Neural cell (in vitro differentiated cells): ENCODE data around the gene PHF21B.

Experiments
- CTCF ChIP-seq: fragments of 450-650 bp; IDR thresholded peaks from 2 replicates; pipeline ENCODE4 v1.5.1; 2014; ENCODE audit warnings: antibody characterized with exemption, mild to moderate bottlenecking, moderate library complexity; ENCODE audit not compliant: poor library complexity, severe bottlenecking
- EP300 ChIP-seq: fragments of 450-650 bp; conservative IDR thresholded peaks from 2 replicates; pipeline ENCODE4 v1.6.1; 2014; ENCODE audit warnings: antibody characterized with exemption, mild to moderate bottlenecking, moderate library complexity; ENCODE audit not compliant: poor library complexity, severe bottlenecking
- EZH2 ChIP-seq: fragments of 200-600, 300-800 bp; shearing (Covaris generic), sonication (generic); IDR thresholded peaks from 2 replicates; pipeline ENCODE4 v1.6.1; 2014; ENCODE audit warnings: antibody characterized with exemption, low read length, borderline replicate concordance, mild to moderate bottlenecking; ENCODE audit not compliant: insufficient read depth, poor library complexity, severe bottlenecking
- POLR2AphosphoS5 ChIP-seq: IDR thresholded peaks from 2 replicates; pipeline ENCODE4 v1.6.1; 2012
- RAD21 ChIP-seq: fragments of 450-650 bp; conservative IDR thresholded peaks from 2 replicates; pipeline ENCODE4 v1.6.1; 2014; ENCODE audit warnings: antibody characterized with exemption, mild to moderate bottlenecking, moderate library complexity
- REST ChIP-seq: IDR thresholded peaks from 2 replicates; pipeline ENCODE4 v1.6.1; 2012; ENCODE audit warnings: borderline replicate concordance
- TAF1 ChIP-seq: IDR thresholded peaks from 2 replicates; pipeline ENCODE4 v1.6.1; 2012; ENCODE audit warnings: low read depth

GRCh38 chr22:45029501-45029900 is 19.7 kb upstream of the PHF21B start:
- TF ChIP-seq CTCF (no peak), REST (no peak), EZH2 (no peak), RAD21 (no peak), POLR2AphosphoS5 (no peak), EP300 (no peak), TAF1 (no peak)
